Measurements from ENCODE around the gene RAD18. TPM values are rescaled to one million over a fixed set of nuclear protein-coding genes. Genes with fewer than 3 reads are reported as not detected.

RAD18 gene
- total RNA-seq, 2 experiments from 2014 or later: 39.9 to 44.8 TPM

DNA sequence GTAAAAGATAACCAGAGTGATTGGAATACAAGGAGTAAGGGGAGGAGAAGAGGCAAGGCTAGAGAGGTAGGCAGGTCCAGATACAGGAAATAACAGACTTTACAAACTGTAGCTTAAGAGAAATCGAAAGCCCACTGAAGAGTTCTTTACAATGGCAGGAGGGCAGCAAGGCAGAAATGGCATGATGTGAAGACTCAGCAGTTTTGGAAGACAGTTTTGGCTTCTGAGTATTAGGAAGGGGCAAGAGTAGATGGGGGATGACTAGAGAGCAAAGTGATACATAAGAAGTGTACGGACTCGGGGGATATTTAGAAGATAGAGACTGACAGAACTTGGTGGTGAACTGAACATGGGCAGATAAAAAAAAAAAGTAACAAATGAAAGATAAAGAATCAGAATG, 54.1 kb downstream of the RAD18 start:
- Histone ChIP-seq H3K4me3 (ENCODE audit: low read depth, low read length, poor library complexity, severe bottlenecking) (no peak overlapping the region), H3K79me2 (ENCODE audit: insufficient read depth, low read depth, low read length) (no peaks in the 10 kb centered on the region), H3K27ac (ENCODE audit: low read depth, low read length, poor library complexity, severe bottlenecking) (no peak overlapping the region), H2AFZ (ENCODE audit: low read length) (no peak overlapping the region), H3K4me2 (ENCODE audit: low read length) (no peak overlapping the region), H3K9me2 (ENCODE audit: insufficient read depth, low read length) (no peaks in the 10 kb centered on the region), H4K20me1 (ENCODE audit: insufficient read depth, low read length) (no peaks in the 10 kb centered on the region), H3K4me1 (ENCODE audit: insufficient read depth, low read length, poor library complexity, severe bottlenecking) (no peaks in the 10 kb centered on the region), H3K9me3 (ENCODE audit: low read length) (no peaks in the 10 kb centered on the region), H3K36me3 (ENCODE audit: insufficient read depth, low read length) (peaks cover 94% of the 10 kb centered on the region)
- ChIA-PET CTCF (ENCODE audit: unreplicated experiment) (no interaction called here), POLR2A (no interaction called here)
- intact Hi-C loops (cut with micrococcal nuclease; ENCODE audit: unreplicated experiment): no loop called here
- no peak for DNase-seq (ENCODE audit: low spot score)
- BruUV-seq (replicated peaks): no TSS peak
- TF ChIP-seq EZH2phosphoT487 (IDR thresholded peaks at IDR 0.05; ENCODE audit: borderline replicate concordance, low read depth, low read length): no peak
- TF ChIP-seq, protein P1, sequence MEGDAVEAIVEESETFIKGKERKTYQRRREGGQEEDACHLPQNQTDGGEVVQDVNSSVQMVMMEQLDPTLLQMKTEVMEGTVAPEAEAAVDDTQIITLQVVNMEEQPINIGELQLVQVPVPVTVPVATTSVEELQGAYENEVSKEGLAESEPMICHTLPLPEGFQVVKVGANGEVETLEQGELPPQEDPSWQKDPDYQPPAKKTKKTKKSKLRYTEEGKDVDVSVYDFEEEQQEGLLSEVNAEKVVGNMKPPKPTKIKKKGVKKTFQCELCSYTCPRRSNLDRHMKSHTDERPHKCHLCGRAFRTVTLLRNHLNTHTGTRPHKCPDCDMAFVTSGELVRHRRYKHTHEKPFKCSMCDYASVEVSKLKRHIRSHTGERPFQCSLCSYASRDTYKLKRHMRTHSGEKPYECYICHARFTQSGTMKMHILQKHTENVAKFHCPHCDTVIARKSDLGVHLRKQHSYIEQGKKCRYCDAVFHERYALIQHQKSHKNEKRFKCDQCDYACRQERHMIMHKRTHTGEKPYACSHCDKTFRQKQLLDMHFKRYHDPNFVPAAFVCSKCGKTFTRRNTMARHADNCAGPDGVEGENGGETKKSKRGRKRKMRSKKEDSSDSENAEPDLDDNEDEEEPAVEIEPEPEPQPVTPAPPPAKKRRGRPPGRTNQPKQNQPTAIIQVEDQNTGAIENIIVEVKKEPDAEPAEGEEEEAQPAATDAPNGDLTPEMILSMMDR (conservative IDR thresholded peaks at IDR 0.05; ENCODE audit: low read length): no peak

DNA sequence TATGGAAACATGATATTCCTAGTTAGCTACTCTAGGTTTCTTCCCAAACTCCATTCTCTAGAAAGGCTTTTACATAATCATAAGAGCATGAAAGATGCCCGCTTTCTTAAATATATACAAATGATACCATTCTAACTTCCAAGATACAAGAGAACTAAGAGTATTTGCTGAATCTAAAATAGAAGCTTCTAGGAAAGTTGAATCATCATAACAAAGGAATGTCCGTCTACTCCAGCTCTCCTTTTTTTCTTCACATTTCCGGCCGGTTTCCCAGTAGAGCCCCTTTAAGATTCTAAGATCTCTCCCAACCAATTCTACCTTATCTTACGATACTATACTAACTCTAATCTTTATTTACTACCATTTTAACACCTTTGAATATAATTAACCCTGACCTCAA, 60.1 kb downstream of the RAD18 start:
- no TSS peak for BruUV-seq (replicated peaks)
- Histone ChIP-seq H3K4me3 (ENCODE audit: low read depth, low read length, poor library complexity, severe bottlenecking) (no peak overlapping the region), H3K79me2 (ENCODE audit: insufficient read depth, low read depth, low read length) (no peaks in the 10 kb centered on the region), H3K9me2 (ENCODE audit: insufficient read depth, low read length) (no peaks in the 10 kb centered on the region), H3K4me1 (ENCODE audit: insufficient read depth, low read length, poor library complexity, severe bottlenecking) (no peaks in the 10 kb centered on the region), H3K9me3 (ENCODE audit: low read length) (no peaks in the 10 kb centered on the region), H3K27ac (ENCODE audit: low read depth, low read length, poor library complexity, severe bottlenecking) (no peak overlapping the region), H4K20me1 (ENCODE audit: insufficient read depth, low read length) (no peaks in the 10 kb centered on the region), H3K36me3 (ENCODE audit: insufficient read depth, low read length) (peaks cover 94% of the 10 kb centered on the region), H2AFZ (ENCODE audit: low read length) (no peak overlapping the region), H3K4me2 (ENCODE audit: low read length) (no peak overlapping the region)
- POLR2A ChIA-PET: interaction anchor here (0.6 to 1.3 kb wide), 3 partner anchors 13 to 637 kb away, joined by 3 read pairs; no protein-coding TSS in a partner anchor
- TF ChIP-seq, protein P1 (conservative IDR thresholded peaks at IDR 0.05; ENCODE audit: low read length): no peak
- TF ChIP-seq EZH2phosphoT487 (IDR thresholded peaks at IDR 0.05; ENCODE audit: borderline replicate concordance, low read depth, low read length): no peak
- CTCF ChIA-PET (ENCODE audit: unreplicated experiment): no interaction called here
- intact Hi-C loops (cut with micrococcal nuclease; ENCODE audit: unreplicated experiment): no loop called here
- DNase-seq (ENCODE audit: low spot score): no peak

DNA sequence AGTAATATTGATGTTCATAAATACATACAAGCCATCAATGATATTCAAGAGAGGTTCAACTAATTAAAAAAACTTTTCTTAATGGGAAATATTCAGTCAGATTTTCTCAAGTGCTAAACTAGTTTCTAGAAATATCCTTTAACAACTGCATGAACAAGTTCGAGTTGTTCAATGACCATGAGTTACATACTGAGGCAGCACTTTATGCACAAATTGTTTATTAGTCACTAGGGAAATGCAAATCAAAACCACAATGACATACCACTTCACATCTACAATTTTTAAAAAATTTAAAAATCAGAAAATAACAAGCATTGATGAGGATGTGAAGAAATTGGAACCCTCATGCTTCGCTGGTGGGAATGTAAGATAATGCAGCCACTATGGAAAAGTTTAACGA, 62.4 kb downstream of the RAD18 start:
- POLR2A ChIA-PET: no interaction called here
- H3K27ac ChIP-seq (ENCODE audit: low read depth, low read length, poor library complexity, severe bottlenecking): no peak overlapping the region
- DNase-seq (ENCODE audit: low spot score): no peak
- no peaks in the 10 kb centered on the region for H3K9me3 ChIP-seq (ENCODE audit: low read length)
- TF ChIP-seq, protein P1 (conservative IDR thresholded peaks at IDR 0.05; ENCODE audit: low read length): no peak
- no peak for TF ChIP-seq EZH2phosphoT487 (IDR thresholded peaks at IDR 0.05; ENCODE audit: borderline replicate concordance, low read depth, low read length)
- intact Hi-C loops (cut with micrococcal nuclease; ENCODE audit: unreplicated experiment): no loop called here
- no peaks in the 10 kb centered on the region for H3K9me2 ChIP-seq (ENCODE audit: insufficient read depth, low read length)
- no peaks in the 10 kb centered on the region for H3K79me2 ChIP-seq (ENCODE audit: insufficient read depth, low read depth, low read length)
- peaks cover 89% of the 10 kb centered on the region for H3K36me3 ChIP-seq (ENCODE audit: insufficient read depth, low read length)
- H3K4me1 ChIP-seq (ENCODE audit: insufficient read depth, low read length, poor library complexity, severe bottlenecking): no peaks in the 10 kb centered on the region
- no peaks in the 10 kb centered on the region for H4K20me1 ChIP-seq (ENCODE audit: insufficient read depth, low read length)
- H3K4me2 ChIP-seq (ENCODE audit: low read length): no peak overlapping the region
- BruUV-seq (replicated peaks): no TSS peak
- no peak overlapping the region for H3K4me3 ChIP-seq (ENCODE audit: low read depth, low read length, poor library complexity, severe bottlenecking)
- no peak overlapping the region for H2AFZ ChIP-seq (ENCODE audit: low read length)
- CTCF ChIA-PET (ENCODE audit: unreplicated experiment): no interaction called here
